ENCODE data around the gene ST8SIA1. TPM values are rescaled to one million over a fixed set of nuclear protein-coding genes. Genes with fewer than 3 reads are reported as not detected.

ST8SIA1 gene
- total RNA-seq, 2 donors from 2014 or later: 6.4 to 6.9 TPM

- DNase-seq (ENCODE audit: low spot score) (no peak), ATAC-seq (ENCODE audit: insufficient number of reproducible peaks, low FRiP score, low read depth) (no peak)
- Histone ChIP-seq H3K27ac (peak overlapping the region in 1 of 2 donors; percentile 93), H3K4me1 (ENCODE audit: control insufficient read depth in 1 of 2, low read depth in 2 of 2) (peaks cover 26 to 34% of the 10 kb centered on the region in 2 donors), H3K9me3 (no peaks in the 10 kb centered on the region), H3K36me3 (no peaks in the 10 kb centered on the region), H3K27me3 (replicated peaks; ENCODE audit: insufficient read depth) (no peaks in the 10 kb centered on the region), H3K4me3 (no peak overlapping the region)
- no peak for TF ChIP-seq CTCF (IDR thresholded peaks at IDR 0.05)
Measured at GRCh38 chr12:22276867-22277266, 57.6 kb downstream of the ST8SIA1 start.

- peaks cover 32 to 40% of the 10 kb centered on the region in 2 donors for H3K4me1 ChIP-seq (ENCODE audit: control insufficient read depth in 1 of 2, low read depth in 2 of 2)
- H3K4me3 ChIP-seq: peak overlapping the region; percentile 55
- H3K36me3 ChIP-seq: no peaks in the 10 kb centered on the region
- H3K27ac ChIP-seq: peak overlapping the region; percentile 67 to 93
- TF ChIP-seq CTCF (IDR thresholded peaks at IDR 0.05): no peak
- ATAC-seq (ENCODE audit: insufficient number of reproducible peaks, low FRiP score, low read depth) (no peak), DNase-seq (ENCODE audit: low spot score) (no peak)
- H3K9me3 ChIP-seq: no peaks in the 10 kb centered on the region
- no peaks in the 10 kb centered on the region for H3K27me3 ChIP-seq (replicated peaks; ENCODE audit: insufficient read depth)
Measured at GRCh38 chr12:22276313-22276712, 58.2 kb downstream of the ST8SIA1 start.

DNA sequence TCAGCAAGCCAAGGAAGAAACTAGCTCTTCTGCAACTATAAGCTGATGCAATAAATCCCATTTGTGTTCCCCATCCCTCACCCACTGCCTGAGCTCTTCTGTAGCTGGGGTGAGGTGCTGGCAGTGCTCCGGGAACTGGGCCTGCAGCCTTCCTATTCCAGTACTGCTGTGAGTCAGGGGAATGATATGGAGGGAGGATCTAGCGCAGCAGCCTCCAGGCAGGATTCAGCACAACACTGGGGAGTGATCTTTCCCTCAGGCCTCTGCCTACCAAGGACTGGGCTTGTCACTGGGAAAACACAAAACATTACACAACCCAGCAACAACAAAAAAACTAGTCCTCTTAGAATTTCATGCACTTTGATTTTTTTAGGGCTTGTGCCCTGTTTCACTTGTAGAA lies 58.7 kb downstream of the ST8SIA1 start:
- peaks cover 37 to 42% of the 10 kb centered on the region in 2 donors for H3K4me1 ChIP-seq (ENCODE audit: control insufficient read depth in 1 of 2, low read depth in 2 of 2)
- peak; percentile 87 for DNase-seq (ENCODE audit: low spot score)
- no peaks in the 10 kb centered on the region for H3K9me3 ChIP-seq
- H3K4me3 ChIP-seq: peak overlapping the region; percentile 55
- TF ChIP-seq CTCF (IDR thresholded peaks at IDR 0.05): no peak
- H3K36me3 ChIP-seq: no peaks in the 10 kb centered on the region
- ATAC-seq (ENCODE audit: insufficient number of reproducible peaks, low FRiP score, low read depth): peak; percentile 94
- no peaks in the 10 kb centered on the region for H3K27me3 ChIP-seq (replicated peaks; ENCODE audit: insufficient read depth)
- peak overlapping the region; percentile 67 to 93 for H3K27ac ChIP-seq

DNA sequence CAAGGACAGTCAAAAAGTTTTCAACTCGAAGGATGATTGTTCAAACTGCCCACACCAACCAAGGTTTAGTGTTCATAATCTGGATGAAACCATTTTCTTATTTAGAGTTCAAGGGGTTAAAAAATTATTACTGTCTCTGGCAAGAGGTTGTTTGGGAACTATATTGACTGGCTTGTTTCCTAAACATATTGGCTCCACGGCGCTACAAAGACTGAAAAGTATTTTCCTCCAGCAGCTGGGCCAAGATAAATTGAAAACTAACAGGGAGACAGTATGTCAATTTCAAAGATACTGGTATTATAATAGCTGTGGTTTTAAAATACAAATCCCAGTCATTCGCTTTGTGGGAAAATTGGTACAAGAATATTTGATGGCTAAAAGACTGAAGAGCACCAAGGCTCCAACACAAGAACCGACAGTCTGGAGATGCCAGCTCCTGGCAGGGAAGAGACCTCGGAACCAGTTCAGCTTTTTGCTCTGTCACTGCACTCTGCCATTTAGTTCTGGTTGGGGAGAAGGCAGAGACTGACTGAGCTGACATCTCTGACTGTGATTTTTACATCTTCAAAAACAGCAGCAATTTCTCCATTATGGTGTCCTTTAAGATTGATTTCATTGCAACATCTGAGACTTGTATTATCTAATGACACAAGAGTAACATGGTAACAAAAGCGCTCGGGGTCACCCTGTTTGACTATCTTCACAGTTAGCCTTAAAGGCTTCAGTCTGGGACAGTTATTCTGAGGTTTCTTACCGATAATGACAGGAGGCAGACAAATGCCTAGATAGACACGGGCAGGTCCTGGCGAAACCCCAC lies 62.0 kb downstream of the ST8SIA1 start:
- no peaks in the 10 kb centered on the region for H3K36me3 ChIP-seq
- H3K4me1 ChIP-seq (ENCODE audit: control insufficient read depth in 1 of 2, low read depth in 2 of 2): peaks cover 42% of the 10 kb centered on the region in 2 donors
- DNase-seq (ENCODE audit: low spot score): no peak
- no peaks in the 10 kb centered on the region for H3K27me3 ChIP-seq (replicated peaks; ENCODE audit: insufficient read depth)
- ATAC-seq (ENCODE audit: insufficient number of reproducible peaks, low FRiP score, low read depth): no peak
- H3K27ac ChIP-seq: peak overlapping the region in 1 of 2 donors; percentile 31
- no peak for TF ChIP-seq CTCF (IDR thresholded peaks at IDR 0.05)
- no peaks in the 10 kb centered on the region for H3K9me3 ChIP-seq
- no peak overlapping the region for H3K4me3 ChIP-seq

DNA sequence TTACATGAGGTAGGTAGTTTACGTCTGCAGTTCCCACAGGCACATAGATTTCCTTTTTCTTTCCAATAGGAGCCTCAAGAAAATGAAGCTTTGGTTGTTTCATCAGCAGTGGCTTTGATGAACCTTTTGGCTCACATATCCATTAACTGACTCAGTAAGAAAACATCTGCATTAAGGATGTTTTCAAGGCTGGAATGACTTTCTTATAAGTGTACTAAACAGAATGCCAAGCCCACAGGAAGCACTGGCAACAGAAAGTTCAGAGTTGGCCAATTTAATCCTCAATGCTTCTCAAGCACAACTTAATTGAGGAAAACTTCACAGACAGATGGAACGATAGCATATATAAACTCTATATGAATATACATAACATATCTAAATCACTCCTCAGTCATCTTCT lies 63.5 kb downstream of the ST8SIA1 start:
- no peaks in the 10 kb centered on the region for H3K27me3 ChIP-seq (replicated peaks; ENCODE audit: insufficient read depth)
- H3K4me3 ChIP-seq: no peak overlapping the region
- DNase-seq (ENCODE audit: low spot score) (no peak), ATAC-seq (ENCODE audit: insufficient number of reproducible peaks, low FRiP score, low read depth) (no peak)
- no peaks in the 10 kb centered on the region for H3K36me3 ChIP-seq
- TF ChIP-seq CTCF (IDR thresholded peaks at IDR 0.05): no peak
- H3K9me3 ChIP-seq: no peaks in the 10 kb centered on the region
- H3K4me1 ChIP-seq (ENCODE audit: control insufficient read depth in 1 of 2, low read depth in 2 of 2): peaks cover 31 to 32% of the 10 kb centered on the region in 2 donors
- H3K27ac ChIP-seq: peak overlapping the region in 1 of 2 donors; percentile 19
